Measurements from ENCODE around the gene FAM186B.

- TF ChIP-seq POLR2AphosphoS5 (IDR thresholded peaks at IDR 0.05; ENCODE audit: borderline replicate concordance, low read depth, low read length) = no peak
- TF ChIP-seq EZH2 (IDR thresholded peaks at IDR 0.05) = no peak
- no peak for TF ChIP-seq FOXP2 (optimal IDR thresholded peaks at IDR 0.05; ENCODE audit: control extremely low read depth, extremely low read length, insufficient read depth)
Measured at GRCh38 chr12:49553512-49554088, 51.8 kb downstream of the FAM186B start.
